Measurements from ENCODE around the gene AMMECR1L. TPM values are rescaled to one million over a fixed set of nuclear protein-coding genes. Genes with fewer than 3 reads are reported as not detected.
A peak's percentile ranks its signal among the peaks of the same experiment; 100 is the strongest.

AMMECR1L gene
- polyA plus RNA-seq, 2 donors, result 5.4 to 5.8 TPM

- peaks cover 0 to 10% of the 10 kb centered on the region in 2 donors for H3K36me3 ChIP-seq (ENCODE audit: control insufficient read depth in 2 of 2, insufficient read depth in 2 of 2, low read length in 1 of 2)
- H3K9me3 ChIP-seq (ENCODE audit: control insufficient read depth in 2 of 2, insufficient read depth in 1 of 2, low read depth in 1 of 2, low read length in 1 of 2), result no peaks in the 10 kb centered on the region
- 64 to 71% methylated on average over 7 of the region's 7 CpGs for WGBS, 2 donors
- H3K4me1 ChIP-seq (ENCODE audit: control insufficient read depth in 2 of 2, insufficient read depth in 2 of 2, low read length in 1 of 2), result no peaks in the 10 kb centered on the region
- no peak overlapping the region for H3K4me3 ChIP-seq (ENCODE audit: low read depth in 1 of 2, low read length in 2 of 2)
- H3K27ac ChIP-seq (ENCODE audit: low read depth in 2 of 2, low read length in 1 of 2), result no peak overlapping the region
- no peaks in the 10 kb centered on the region for H3K27me3 ChIP-seq (ENCODE audit: control insufficient read depth in 1 of 2, insufficient read depth in 2 of 2, low read length in 2 of 2)
These were observed 11.1 kb downstream of the AMMECR1L start for GRCh38 chr2:127874378-127875269.

GRCh38 chr2:127873707-127874303, 12.0 kb downstream of the AMMECR1L start:
- Histone ChIP-seq H3K4me3 (ENCODE audit: low read depth in 1 of 2, low read length in 2 of 2) (no peak overlapping the region), H3K36me3 (ENCODE audit: control insufficient read depth in 2 of 2, insufficient read depth in 2 of 2, low read length in 1 of 2) (peaks cover 0 to 8% of the 10 kb centered on the region in 2 donors), H3K27ac (ENCODE audit: low read depth in 2 of 2, low read length in 1 of 2) (no peak overlapping the region), H3K4me1 (ENCODE audit: control insufficient read depth in 2 of 2, insufficient read depth in 2 of 2, low read length in 1 of 2) (no peaks in the 10 kb centered on the region), H3K27me3 (ENCODE audit: control insufficient read depth in 1 of 2, insufficient read depth in 2 of 2, low read length in 2 of 2) (no peaks in the 10 kb centered on the region), H3K9me3 (ENCODE audit: control insufficient read depth in 2 of 2, insufficient read depth in 1 of 2, low read depth in 1 of 2, low read length in 1 of 2) (no peaks in the 10 kb centered on the region)
- 86% methylated on average over 14 of the region's 14 CpGs for WGBS, 2 donors

GRCh38 chr2:127872354-127872753, 13.4 kb downstream of the AMMECR1L start:
- Histone ChIP-seq H3K36me3 (ENCODE audit: control insufficient read depth in 2 of 2, insufficient read depth in 2 of 2, low read length in 1 of 2) (peaks cover 0 to 14% of the 10 kb centered on the region in 2 donors), H3K9me3 (ENCODE audit: control insufficient read depth in 2 of 2, insufficient read depth in 1 of 2, low read depth in 1 of 2, low read length in 1 of 2) (no peaks in the 10 kb centered on the region), H3K27ac (ENCODE audit: low read depth in 2 of 2, low read length in 1 of 2) (no peak overlapping the region)

GRCh38 chr2:127865926-127866325, 19.8 kb downstream of the AMMECR1L start:
- Histone ChIP-seq H3K36me3 (ENCODE audit: control insufficient read depth in 2 of 2, insufficient read depth in 2 of 2, low read length in 1 of 2) (peaks cover 9 to 29% of the 10 kb centered on the region in 2 donors), H3K4me3 (ENCODE audit: low read depth in 1 of 2, low read length in 2 of 2) (no peak overlapping the region), H3K27me3 (ENCODE audit: control insufficient read depth in 1 of 2, insufficient read depth in 2 of 2, low read length in 2 of 2) (no peaks in the 10 kb centered on the region), H3K27ac (ENCODE audit: low read depth in 2 of 2, low read length in 1 of 2) (no peak overlapping the region), H3K4me1 (ENCODE audit: control insufficient read depth in 2 of 2, insufficient read depth in 2 of 2, low read length in 1 of 2) (no peaks in the 10 kb centered on the region), H3K9me3 (ENCODE audit: control insufficient read depth in 2 of 2, insufficient read depth in 1 of 2, low read depth in 1 of 2, low read length in 1 of 2) (no peaks in the 10 kb centered on the region)

More at GRCh38 chr2:127872354-127872753, 13.4 kb downstream of the AMMECR1L start:
- Histone ChIP-seq H3K4me3 (ENCODE audit: low read depth in 1 of 2, low read length in 2 of 2) (no peak overlapping the region), H3K4me1 (ENCODE audit: control insufficient read depth in 2 of 2, insufficient read depth in 2 of 2, low read length in 1 of 2) (no peaks in the 10 kb centered on the region), H3K27me3 (ENCODE audit: control insufficient read depth in 1 of 2, insufficient read depth in 2 of 2, low read length in 2 of 2) (no peaks in the 10 kb centered on the region)

- WGBS, 2 donors, result 74% methylated on average over 11 of the region's 11 CpGs
- Histone ChIP-seq H3K27ac (ENCODE audit: low read depth in 2 of 2, low read length in 1 of 2) (no peak overlapping the region), H3K36me3 (ENCODE audit: control insufficient read depth in 2 of 2, insufficient read depth in 2 of 2, low read length in 1 of 2) (peaks cover 9 to 29% of the 10 kb centered on the region in 2 donors), H3K9me3 (ENCODE audit: control insufficient read depth in 2 of 2, insufficient read depth in 1 of 2, low read depth in 1 of 2, low read length in 1 of 2) (no peaks in the 10 kb centered on the region), H3K4me3 (ENCODE audit: low read depth in 1 of 2, low read length in 2 of 2) (no peak overlapping the region), H3K4me1 (ENCODE audit: control insufficient read depth in 2 of 2, insufficient read depth in 2 of 2, low read length in 1 of 2) (no peaks in the 10 kb centered on the region), H3K27me3 (ENCODE audit: control insufficient read depth in 1 of 2, insufficient read depth in 2 of 2, low read length in 2 of 2) (no peaks in the 10 kb centered on the region)
These were observed 20.9 kb downstream of the AMMECR1L start for GRCh38 chr2:127864877-127865276.

- WGBS, 2 donors, result 92% methylated on average over 15 of the region's 15 CpGs
- Histone ChIP-seq H3K4me3 (ENCODE audit: low read depth in 1 of 2, low read length in 2 of 2) (no peak overlapping the region), H3K27ac (ENCODE audit: low read depth in 2 of 2, low read length in 1 of 2) (no peak overlapping the region), H3K27me3 (ENCODE audit: control insufficient read depth in 1 of 2, insufficient read depth in 2 of 2, low read length in 2 of 2) (no peaks in the 10 kb centered on the region), H3K36me3 (ENCODE audit: control insufficient read depth in 2 of 2, insufficient read depth in 2 of 2, low read length in 1 of 2) (peaks cover 9 to 24% of the 10 kb centered on the region in 2 donors), H3K4me1 (ENCODE audit: control insufficient read depth in 2 of 2, insufficient read depth in 2 of 2, low read length in 1 of 2) (no peaks in the 10 kb centered on the region), H3K9me3 (ENCODE audit: control insufficient read depth in 2 of 2, insufficient read depth in 1 of 2, low read depth in 1 of 2, low read length in 1 of 2) (no peaks in the 10 kb centered on the region)
These were observed 23.5 kb downstream of the AMMECR1L start for GRCh38 chr2:127862228-127862627.

GRCh38 chr2:127860130-127860529, 25.6 kb downstream of the AMMECR1L start:
- Histone ChIP-seq H3K27ac (ENCODE audit: low read depth in 2 of 2, low read length in 1 of 2) (no peak overlapping the region), H3K9me3 (ENCODE audit: control insufficient read depth in 2 of 2, insufficient read depth in 1 of 2, low read depth in 1 of 2, low read length in 1 of 2) (no peaks in the 10 kb centered on the region), H3K4me3 (ENCODE audit: low read depth in 1 of 2, low read length in 2 of 2) (no peak overlapping the region), H3K36me3 (ENCODE audit: control insufficient read depth in 2 of 2, insufficient read depth in 2 of 2, low read length in 1 of 2) (peaks cover 2 to 14% of the 10 kb centered on the region in 2 donors), H3K27me3 (ENCODE audit: control insufficient read depth in 1 of 2, insufficient read depth in 2 of 2, low read length in 2 of 2) (no peaks in the 10 kb centered on the region), H3K4me1 (ENCODE audit: control insufficient read depth in 2 of 2, insufficient read depth in 2 of 2, low read length in 1 of 2) (peaks cover 2% of the 10 kb centered on the region in 2 donors)
- WGBS, 2 donors, result 41 to 49% methylated on average over 5 of the region's 5 CpGs

- peaks cover 2% of the 10 kb centered on the region in 2 donors for H3K4me1 ChIP-seq (ENCODE audit: control insufficient read depth in 2 of 2, insufficient read depth in 2 of 2, low read length in 1 of 2)
- H3K36me3 ChIP-seq (ENCODE audit: control insufficient read depth in 2 of 2, insufficient read depth in 2 of 2, low read length in 1 of 2), result peaks cover 2 to 11% of the 10 kb centered on the region in 2 donors
- H3K27ac ChIP-seq (ENCODE audit: low read depth in 2 of 2, low read length in 1 of 2), result no peak overlapping the region
- no peaks in the 10 kb centered on the region for H3K27me3 ChIP-seq (ENCODE audit: control insufficient read depth in 1 of 2, insufficient read depth in 2 of 2, low read length in 2 of 2)
- WGBS, 2 donors, result 10 to 17% methylated on average over 8 of the region's 8 CpGs
- H3K9me3 ChIP-seq (ENCODE audit: control insufficient read depth in 2 of 2, insufficient read depth in 1 of 2, low read depth in 1 of 2, low read length in 1 of 2), result no peaks in the 10 kb centered on the region
- no peak overlapping the region for H3K4me3 ChIP-seq (ENCODE audit: low read depth in 1 of 2, low read length in 2 of 2)
These were observed 26.1 kb downstream of the AMMECR1L start for GRCh38 chr2:127859712-127860085.

GRCh38 chr2:127857265-127857808, 28.4 kb downstream of the AMMECR1L start:
- Histone ChIP-seq H3K27ac (ENCODE audit: low read depth in 2 of 2, low read length in 1 of 2) (peak overlapping the region; percentile 55 to 64), H3K27me3 (ENCODE audit: control insufficient read depth in 1 of 2, insufficient read depth in 2 of 2, low read length in 2 of 2) (no peaks in the 10 kb centered on the region), H3K4me3 (ENCODE audit: low read depth in 1 of 2, low read length in 2 of 2) (peak overlapping the region; percentile 68 to 98), H3K9me3 (ENCODE audit: control insufficient read depth in 2 of 2, insufficient read depth in 1 of 2, low read depth in 1 of 2, low read length in 1 of 2) (no peaks in the 10 kb centered on the region), H3K4me1 (ENCODE audit: control insufficient read depth in 2 of 2, insufficient read depth in 2 of 2, low read length in 1 of 2) (peaks cover 2% of the 10 kb centered on the region in 2 donors), H3K36me3 (ENCODE audit: control insufficient read depth in 2 of 2, insufficient read depth in 2 of 2, low read length in 1 of 2) (peaks cover 0 to 3% of the 10 kb centered on the region in 2 donors)
- WGBS, 2 donors, result 1 to 4% methylated on average over 18 of the region's 18 CpGs

Data from esophagus (tissue), 2 donors.